T-helper 1 cell treated with Interleukin-12 subunit alpha and Interleukin-12 subunit beta and Interleukin-4 antibody, amounts not matched to agents 30 ng/mL and 1 ng/mL, for 36 hours (primary cell): ENCODE data around the gene COL5A1. TPM values are rescaled to one million over a fixed set of nuclear protein-coding genes. Genes with fewer than 3 reads are reported as not detected.
"Not testable (repeated sequence)": the region's sequence is repeated elsewhere in the genome, so short reads cannot be mapped to it uniquely, and the experiment has no call there.

Experiments used
- intact Hi-C: fragments of 100-400 bp; cut with micrococcal nuclease; formaldehyde crosslinking; loops from one replicate; pipeline ENCODE4 v1.15.1; 2024
- total RNA-seq: library from RNA; stranded (reverse); gene quantifications from 2 replicates; pipeline ENCODE4 v1.2.3, GENCODE V29; 2022

Gene COL5A1
- total RNA-seq, 1 donor from 2014 or later: 0.02 TPM

DNA sequence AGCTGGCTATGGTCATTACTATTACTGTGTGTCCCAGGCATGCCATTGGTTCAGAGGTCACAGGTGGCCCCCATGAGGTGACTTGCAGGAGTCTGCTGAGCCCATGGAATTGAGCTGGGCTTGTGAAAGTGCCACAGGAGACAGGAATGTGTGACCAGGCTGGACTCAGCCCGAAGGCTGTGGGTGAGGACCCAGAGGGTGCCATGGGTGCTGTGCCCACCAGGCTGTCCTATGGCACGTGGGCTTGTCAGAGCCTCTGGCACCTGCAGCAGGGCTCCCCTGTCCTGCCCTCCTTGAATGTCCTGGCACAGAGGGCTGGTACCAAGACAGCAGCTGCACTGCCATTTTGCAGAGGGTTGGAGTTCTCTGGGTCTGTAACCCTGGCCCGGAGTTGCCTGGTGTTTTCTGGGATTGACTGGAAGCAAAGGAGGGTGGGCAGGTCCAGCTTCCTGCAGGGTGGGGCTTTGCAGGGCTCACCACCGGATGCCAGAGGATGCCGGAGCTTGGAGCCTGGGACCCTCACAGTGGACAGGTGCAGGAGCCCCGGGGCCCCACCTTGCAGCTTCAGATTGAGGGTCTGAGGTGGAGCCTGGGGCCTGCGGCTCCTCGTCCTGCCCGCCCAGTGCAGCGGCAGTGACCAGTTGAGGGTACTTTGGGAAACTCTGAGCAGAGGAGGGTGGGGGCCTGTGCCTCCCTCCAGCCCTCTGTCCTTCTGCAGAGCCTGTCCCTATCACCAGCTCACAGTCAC lies 14.2 kb downstream of the COL5A1 start:
- intact Hi-C loops: no loop called here

DNA sequence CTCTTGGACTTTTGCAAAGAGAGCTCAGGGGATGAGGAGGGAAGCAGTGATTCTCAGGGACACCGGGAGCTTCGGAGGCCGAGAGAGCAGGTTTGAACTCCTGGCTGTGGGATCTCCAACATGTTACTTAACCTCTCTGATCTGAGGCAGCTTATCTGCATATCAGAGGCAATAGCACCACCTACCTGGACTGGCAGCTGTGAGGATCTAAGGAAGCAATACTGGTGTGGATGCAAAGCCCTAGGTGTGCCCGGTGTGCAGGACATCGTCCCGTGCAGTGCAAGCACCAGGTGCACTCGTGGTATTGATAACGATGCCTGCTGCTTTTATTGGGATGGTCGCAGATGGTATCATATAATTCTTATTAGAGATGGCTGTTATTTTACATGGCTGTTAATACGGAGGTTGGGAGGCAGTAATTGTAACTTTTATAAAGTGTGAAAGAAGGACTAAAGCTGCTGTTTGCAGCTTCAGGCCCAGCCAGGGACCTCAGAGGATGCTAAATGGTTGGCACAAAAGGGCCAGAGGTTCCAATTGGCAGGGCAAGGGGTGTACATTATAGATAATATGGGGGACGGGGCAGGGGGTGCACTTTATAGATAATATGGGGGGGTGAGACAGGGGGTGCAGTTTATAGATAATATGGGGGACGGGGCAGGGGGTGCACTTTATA lies 14.9 kb downstream of the COL5A1 start:
- intact Hi-C loops: no loop called here

DNA sequence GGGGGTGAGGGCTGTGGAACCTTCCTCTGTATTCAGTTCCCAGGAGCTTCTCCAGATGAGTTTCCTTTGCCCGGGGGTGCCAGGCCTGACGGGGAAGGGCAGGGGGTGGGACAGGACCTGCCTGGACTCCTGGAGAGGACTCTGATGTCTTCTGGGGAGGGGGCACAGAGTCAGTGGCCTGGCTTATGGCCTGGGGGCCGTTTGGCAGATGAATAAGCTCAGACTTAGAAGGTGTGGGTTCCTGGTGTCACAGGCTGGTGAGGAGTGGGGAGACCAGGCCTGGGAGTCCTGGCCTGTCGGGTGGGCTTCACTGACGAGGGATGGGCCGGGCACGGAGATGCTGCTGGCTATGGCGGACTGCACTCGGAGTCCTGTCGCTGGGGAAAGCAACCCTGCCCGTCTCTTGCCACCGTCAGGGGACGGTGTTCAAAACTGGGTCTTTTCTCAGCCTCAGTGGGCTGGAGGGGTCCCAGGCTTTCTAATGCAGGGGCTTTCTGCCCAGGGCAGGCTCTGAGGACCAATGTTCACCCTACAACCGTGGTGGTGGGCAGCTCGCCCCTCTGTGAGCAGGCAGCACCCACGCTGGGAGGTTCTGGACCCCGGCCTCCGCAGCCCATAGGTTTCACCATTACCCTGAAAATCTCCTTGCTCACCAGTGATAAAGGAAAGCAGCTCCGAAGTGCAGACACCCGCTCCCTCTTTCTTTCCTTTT lies 16.2 kb downstream of the COL5A1 start:
- intact Hi-C loops: no loop called here

DNA sequence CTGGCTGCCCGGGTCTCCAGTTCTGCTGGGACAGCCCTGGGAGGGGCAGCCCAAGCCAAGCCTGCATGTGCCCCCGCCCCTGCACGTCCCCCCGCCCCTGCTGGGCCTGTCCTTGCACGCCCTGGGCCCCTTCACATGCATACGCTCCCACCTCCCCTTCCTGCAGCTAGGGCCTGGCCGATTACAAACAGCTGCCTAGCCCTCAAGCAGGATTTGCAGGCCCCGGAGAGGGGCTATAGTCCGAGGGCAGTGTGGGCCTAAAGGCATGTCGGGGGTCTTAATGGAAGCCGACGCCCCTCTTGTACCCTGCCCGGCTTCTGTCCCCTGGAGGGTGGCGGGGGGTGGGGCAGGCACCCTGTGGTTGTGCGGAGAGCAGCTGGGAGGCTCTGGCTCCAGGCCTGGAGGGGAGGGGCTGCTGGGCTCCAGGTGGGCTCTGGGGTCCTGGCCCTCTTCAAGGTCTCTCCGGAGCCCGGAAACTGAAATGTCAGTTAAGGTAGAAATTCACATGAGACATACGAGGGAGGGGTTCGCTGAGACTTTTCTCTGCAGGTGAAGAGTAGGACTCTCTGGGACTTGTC lies 16.9 kb downstream of the COL5A1 start:
- intact Hi-C loops: no loop called here

DNA sequence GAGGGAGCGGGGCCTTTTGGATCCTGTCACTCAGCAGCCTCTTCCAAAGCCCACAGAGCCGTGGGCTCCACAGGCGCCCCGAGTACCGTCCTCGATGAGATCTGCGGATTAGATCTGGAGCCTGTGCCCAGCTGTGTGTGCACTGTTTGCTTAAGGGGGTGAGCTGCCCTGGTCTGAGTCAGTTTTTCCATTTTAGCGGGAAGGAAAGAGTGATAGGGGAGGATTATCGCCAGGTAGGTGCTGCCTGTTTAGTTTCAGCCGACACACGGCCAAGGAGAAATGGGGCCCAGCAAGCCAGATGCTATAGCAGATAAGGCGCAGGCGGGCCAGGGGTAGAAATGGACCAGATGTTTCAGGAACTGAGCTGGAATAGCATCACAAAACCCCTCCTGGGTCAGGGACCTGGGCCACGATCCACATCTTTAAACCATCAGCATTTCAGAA lies 18.1 kb downstream of the COL5A1 start:
- intact Hi-C loops: no loop called here

DNA sequence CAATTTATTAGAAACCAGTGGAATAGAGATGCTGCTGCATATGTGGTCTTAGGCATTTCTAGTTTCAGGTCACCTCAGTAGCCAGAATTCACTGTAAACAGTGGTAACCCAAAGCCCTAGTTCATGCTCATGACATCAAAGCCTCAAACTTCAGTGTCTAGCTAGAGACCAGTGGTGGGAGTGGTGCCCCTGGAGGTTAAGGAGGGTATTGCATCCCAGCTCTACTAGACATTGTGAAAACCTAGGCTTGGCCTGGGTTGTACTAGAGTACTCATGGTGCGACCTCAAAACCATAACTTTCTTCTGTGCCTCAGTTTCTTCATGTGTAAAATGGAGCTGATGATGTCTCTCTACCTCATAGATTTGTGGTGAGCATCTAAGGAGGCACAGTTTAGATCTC lies 18.8 kb downstream of the COL5A1 start:
- intact Hi-C loops: no loop called here

DNA sequence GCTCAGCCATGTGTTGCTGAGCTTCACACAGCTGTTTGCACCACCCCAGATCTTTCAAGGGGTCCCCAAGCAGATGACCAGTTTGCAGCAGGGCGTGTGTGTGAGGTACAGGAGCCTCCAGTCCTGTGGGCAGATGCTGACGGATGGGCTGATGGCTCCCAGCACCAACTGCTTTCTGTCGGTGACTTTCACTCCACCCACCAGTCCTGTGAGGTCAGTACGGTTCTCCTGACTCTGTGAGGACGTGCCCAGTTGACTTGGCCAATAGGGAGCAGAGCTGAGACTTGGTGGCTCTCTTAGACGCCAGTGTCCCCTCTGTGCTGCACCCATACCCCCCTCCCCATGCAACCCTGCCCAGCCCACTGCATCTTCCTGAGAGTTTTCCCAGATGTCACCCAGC lies 19.7 kb downstream of the COL5A1 start:
- intact Hi-C loops: no loop called here

DNA sequence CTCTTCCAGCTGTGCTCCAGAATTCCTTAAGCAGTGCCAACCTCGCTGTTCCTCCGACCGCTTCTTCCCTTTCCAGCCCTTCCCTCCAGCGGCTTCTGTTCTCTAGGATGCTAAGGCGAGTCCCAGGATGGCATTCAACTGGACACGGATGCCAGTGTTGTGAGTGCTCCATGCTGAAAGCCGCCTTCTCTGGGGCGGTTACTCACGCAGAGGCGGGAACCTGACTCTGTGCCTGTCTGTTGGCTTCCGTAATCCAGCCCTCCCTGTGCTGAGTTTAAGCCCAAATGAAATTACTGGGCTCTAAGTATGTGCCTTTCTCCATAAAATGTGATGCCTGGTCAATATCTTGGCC lies 20.2 kb downstream of the COL5A1 start:
- intact Hi-C loops: no loop called here

DNA sequence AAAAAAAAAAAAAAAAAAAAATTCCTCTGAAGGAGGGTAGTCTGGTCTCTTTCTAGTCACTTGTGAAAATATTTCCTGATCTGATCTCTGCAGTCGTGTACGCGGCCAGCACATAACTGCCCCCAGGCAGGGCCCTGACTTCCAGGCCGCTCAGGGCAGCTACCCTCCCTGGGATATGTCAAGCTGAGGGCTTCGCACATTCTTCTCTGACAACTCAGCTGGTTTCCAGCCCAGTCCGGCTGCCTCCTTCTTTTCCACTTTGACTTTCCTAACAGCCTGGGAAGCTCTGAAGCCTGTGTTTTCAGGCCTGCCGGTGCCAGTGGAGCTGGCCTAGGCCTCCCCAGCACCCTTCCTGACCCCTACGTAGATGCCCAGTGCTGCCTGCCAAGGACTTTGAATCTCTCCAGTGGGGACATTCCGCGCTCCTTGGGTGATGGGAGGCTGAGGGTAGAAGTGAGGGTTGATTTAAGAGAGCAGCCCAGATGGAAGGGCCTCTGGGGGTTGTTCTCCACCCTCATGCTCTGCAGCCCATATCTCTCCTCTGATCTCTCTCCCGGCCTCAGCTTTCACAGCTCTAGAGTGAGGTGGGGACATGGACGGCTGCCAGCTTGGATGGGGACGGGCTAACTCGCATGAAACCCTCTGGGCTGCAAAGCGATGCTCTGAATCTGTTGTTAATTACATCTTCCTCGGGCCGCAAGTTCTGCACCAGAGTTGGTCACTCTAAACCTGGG lies 20.7 kb downstream of the COL5A1 start:
- intact Hi-C loops: no loop called here

DNA sequence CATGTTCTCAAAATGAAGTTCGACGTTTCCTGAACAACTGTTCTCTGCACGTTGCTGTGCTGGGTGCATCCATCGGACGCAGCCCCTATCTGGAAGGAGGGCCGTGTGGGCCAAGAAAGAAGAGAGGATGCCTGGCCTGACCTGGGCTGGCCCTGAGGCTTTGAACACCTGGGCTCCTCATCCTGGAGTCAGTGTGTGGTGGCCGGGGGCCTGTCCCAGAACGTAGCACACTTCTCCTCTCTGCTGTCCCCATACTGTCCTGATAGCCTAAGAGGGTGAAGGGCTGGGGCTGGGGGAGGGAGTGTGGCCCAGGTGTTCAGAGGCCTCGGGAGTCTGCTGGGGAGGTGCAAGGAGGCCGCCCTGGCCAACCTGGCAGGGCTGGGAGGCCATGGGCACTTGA lies 21.5 kb downstream of the COL5A1 start:
- intact Hi-C loops: no loop called here

DNA sequence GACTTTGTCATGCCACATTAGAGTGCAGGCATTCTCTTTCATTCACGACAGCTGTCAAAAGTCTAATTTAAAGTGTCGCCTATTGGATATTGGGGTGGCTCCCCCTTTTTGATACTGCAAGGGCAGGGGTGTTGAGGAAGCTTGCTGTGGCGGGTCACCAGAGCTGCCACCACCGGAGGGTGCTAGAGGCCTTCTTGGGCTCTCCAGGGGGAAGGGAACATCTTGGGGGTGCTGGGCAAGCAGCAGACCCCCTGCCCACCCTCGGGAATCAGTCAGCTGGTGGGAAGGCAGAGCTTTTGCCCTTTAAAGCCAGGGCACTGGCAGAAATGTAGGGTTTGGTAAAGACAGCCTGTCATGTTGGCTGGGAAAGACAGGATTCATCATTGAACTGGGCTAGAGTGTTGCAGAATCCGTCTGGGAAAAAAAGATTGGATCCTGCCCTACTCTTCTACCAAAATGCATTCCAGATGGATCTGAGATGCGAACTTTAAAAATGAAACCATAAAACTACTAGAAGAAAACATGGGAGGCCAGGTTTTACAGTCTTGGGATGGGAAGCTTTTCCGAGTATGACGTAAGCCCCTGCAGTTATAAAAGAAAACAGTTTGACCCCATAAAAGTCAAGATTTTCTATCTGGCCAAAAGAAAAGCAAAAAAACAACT lies 22.3 kb downstream of the COL5A1 start:
- intact Hi-C loops: no loop called here

DNA sequence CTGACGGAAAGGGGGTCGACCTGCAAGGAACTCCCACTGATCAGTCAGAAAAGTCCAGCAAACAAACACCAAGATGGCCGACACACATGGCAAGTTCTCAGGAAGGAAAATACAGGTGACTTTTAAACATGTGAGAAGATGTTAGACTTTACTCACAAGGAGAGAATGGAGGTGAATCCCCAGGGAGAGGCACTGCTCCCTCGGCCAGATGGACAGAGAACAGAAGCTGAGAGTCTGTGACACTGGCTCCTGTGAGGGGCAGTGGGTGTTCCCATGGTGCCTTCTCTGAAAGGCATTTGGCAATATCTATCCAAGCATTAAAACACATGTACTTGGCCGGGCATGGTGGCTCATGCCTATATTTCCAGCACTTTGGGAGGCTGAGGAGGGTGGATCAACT lies 22.8 kb downstream of the COL5A1 start:
- intact Hi-C loops: no loop called here

DNA sequence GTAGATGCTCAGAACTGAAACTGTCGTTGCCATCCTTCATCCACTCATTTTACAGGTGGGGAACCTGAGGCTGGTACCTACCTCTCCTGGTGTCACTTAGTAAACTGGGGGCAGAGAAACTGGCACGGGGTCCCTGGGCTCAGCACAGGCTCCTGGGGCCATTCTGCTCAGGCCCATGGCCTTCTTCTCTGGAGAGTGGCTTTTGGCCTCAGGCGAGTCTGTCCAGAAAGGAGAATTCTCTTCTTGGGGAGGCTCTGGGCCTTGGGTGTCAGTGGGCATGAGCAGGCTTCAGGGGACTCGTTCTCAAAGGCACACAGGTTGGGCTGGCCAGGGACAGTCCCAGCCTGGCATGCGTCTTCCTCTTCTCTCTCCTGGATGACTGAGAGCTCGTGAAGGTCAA lies 24.6 kb downstream of the COL5A1 start:
- intact Hi-C loops: no loop called here

DNA sequence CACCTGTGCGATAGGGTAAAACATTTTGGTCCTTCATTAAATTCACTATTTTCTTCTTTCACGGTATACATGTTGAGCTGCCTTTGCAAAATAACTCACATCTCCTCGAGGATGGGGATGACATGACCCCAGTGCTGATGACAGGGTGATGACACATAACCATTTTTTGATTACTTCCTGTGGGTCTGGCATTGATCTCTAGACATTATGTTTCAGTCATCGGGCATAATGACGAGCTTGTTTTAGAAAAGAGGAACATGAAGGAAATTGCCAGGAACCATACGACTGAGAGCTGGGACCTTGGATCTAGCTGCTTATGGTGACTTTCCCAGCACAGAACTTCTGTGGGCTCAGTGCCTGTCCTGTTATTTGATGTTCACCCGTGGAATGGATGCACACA lies 25.2 kb downstream of the COL5A1 start:
- intact Hi-C loops: no loop called here

DNA sequence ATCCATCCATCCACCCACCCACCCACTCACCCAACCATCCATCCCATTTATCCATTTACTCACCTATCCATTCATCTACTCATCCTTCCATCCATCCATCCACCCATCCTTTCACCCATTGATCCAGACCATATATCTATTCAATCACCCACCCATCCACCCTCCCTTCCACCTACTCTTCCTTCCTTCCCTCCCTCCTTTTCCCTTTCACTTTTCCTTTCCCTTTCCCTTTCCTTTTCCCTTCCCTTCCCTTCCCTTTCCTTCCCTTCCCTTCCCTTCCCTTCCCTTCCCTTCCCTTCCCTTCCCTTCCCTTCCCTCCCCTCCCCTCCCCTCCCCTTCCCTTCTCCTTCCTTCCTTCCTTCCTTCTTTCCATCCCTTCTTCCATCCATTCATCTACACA lies 27.4 kb downstream of the COL5A1 start:
- intact Hi-C loops: not testable (repeated sequence)

DNA sequence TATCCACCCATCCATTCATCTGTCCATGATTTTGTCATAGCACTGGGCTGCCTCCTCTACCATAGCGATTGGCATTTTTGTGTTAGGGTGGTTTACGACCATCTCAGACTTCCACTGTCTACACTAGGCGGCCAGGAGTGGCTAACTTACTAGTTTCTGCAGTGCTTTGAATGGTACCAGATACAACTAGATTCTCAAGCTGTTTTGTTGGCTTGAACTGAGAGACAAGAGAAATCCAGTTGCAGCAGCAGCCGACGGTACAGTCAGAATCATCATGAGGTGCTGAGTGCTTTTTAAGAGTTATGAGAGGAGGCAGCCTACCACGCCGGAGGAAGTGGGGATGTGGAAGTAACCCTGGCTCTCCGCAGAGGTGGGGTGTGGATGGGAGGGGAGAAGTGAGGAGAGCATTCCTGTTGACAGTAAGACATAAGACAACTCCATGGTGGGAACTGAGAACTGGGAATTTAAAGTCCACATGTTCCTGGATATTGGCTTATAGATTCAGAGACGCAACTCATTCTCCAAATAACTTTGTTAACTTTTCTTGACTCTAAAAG lies 27.9 kb downstream of the COL5A1 start:
- intact Hi-C loops: no loop called here

DNA sequence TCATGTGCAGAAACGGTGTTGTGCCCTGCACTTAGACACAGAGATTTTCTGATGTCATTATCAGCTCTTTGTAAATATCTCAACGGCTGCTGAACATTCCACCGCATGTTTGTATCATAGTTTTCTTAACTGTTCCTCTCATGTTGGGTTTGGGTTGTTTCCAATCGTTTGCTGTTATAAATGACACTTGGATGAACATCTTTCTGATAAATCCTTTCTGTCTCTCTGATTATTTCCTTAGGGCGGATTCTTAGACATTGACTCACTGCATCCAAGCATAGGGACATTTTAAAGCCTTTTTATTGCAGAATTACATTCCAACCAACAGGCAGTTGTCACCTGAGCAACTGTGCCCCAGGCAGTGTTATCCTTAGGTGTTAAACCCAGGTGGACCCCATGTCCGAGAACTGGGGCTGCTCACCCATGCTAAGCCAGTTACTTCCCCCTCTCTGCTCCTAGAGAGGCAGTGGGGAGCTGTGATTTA lies 28.5 kb downstream of the COL5A1 start:
- intact Hi-C loops: no loop called here

DNA sequence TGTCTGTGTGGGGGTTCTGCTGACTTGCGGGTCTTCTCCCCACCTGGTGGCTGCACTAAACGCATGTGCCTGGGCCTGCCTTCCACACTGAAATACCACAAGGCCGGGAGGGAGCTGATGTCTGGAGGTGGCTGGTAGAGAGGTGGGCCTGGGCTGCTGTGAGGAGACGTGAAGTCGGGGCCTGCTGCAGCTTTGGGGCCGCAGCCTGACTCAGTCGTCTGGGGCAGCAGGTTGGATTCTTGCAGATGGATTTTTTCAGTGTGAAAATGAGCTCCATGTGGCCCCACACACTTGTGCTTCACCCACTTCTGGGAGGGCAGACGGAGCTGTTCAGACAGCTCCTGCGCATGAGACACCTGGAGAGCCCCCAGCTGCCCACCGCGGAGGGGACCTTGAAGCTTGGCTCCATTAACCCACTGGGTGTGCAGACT lies 29.3 kb downstream of the COL5A1 start:
- intact Hi-C loops: no loop called here

DNA sequence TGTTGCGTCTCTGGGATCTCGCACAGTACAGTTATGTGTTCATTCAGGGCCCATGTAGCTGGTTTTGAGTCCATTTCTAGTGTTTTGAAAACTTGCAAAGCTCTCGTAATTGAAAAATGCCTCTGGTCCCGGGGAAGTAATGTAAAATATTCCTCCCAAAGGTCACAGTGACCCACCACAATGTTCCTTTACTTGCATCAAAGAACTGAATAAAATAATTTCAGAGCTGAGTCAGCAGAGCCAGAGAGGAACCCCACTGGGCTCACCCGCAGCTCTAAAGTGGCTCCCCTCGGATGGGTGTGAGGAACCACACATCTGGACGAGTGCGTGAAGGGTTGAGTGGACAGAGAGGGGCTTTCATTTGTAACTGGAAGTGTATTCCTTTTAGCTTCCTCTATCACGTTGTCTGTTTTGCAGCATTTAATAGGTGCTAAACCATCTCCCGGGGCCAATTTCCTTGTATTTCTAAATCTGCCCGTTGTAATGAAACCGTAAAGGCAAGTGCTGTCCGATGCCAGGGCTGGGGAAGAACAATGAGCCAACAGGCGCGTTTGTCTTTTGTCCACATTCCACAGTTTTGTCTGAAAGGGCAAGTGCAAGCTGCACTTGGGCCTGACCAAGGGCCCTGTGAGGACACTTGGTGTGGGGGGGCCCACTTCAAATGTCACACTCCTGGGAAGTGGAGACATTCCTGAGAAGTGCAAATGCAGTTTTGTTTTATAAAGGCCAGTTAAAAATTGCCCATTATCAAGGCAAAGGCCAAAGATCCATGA lies 29.9 kb downstream of the COL5A1 start:
- intact Hi-C loops: no loop called here

DNA sequence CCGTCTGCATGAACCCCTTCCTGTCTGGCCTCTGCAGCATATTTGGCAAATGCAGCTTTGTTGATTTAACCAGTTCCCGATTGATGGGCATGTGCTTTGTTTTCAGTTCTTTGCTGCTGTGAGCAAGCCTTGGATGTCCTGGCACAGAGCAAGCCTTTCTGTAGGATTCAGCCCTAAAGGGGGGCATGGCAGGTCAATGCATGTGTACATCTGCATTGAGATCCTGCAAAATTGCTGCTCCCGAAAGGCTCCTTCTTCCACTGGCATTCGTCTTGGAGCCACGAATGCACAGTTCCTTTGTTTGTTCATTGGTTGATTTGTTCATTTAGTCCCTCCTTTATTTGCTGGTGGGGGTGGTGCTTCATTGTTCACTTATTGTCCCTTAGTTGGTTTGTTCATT lies 34.8 kb downstream of the COL5A1 start:
- intact Hi-C loops: no loop called here
